ENCODE data around the gene CBX1. TPM values are rescaled to one million over a fixed set of nuclear protein-coding genes. Genes with fewer than 3 reads are reported as not detected.
A peak's percentile ranks its signal among the peaks of the same experiment; 100 is the strongest.
"Not testable (repeated sequence)": the region's sequence is repeated elsewhere in the genome, so short reads cannot be mapped to it uniquely, and the experiment has no call there.

CBX1 gene
- total RNA-seq, 1 donor from 2014 or later = 42.9 TPM

GRCh38 chr17:48123776-48124388 lies 22.6 kb upstream of the CBX1 start:
- no peak for DNase-seq (ENCODE audit: low read depth in 2 of 2)

DNA sequence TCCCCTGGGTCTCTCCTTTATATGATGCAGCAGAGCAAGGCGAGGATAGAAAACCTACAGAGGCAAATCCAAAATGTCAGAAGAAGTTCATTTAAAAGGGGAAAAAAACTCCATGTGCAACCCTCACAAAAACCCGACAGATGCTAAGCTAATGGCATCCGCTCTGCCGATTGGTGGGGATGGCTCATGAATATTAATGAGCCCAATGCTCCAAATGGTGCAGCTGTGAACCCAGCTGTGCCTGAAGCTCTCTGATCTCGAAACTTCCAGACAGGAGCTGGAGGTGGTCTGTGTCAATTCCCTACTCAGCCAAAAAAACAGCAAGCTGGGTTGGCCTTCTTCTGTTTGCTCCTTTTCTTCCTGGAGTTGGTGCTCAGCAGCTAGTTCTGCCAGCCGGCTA lies 21.8 kb upstream of the CBX1 start:
- no peak for DNase-seq (ENCODE audit: low read depth in 2 of 2)

DNA sequence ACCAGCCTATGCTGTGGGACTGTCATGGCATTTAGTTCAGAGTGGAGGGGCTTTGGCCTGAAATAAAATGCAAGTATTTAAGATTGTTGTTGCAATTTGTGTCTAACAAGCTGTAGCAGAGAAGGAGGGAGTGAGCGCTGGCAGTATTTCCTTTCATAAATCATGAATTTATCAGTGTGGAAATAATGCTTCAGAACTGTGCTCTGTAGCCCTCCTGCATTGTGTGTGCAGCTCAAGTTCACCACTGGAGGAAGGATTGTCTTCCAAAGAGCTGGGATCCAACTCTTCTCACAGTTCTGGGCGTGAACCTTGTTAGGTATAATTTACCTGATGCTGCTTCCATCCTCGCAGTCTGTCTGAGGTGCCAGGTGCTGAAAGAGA lies 21.4 kb upstream of the CBX1 start:
- no peak for DNase-seq (ENCODE audit: low read depth in 2 of 2)

- DNase-seq (ENCODE audit: low read depth in 2 of 2) = no peak
Measured at GRCh38 chr17:48121923-48122664, 20.8 kb upstream of the CBX1 start.

- no peak for DNase-seq (ENCODE audit: low read depth in 2 of 2)
Measured at GRCh38 chr17:48113201-48113676, 12.0 kb upstream of the CBX1 start.

DNA sequence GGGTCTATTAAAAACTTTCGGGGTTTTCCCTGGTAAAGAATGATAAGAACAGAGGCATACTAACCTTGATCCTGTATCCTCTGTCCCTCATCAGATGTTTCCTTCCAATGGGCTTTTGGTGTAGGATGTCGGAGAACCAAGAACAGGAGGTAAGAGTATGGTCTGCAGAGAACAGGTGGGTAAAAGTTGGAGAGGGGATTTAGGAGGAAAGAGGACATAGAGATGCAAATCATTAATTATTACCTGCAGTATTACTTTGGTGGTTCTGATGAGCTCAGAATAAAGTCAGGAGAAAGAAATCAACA lies 10.6 kb upstream of the CBX1 start:
- DNase-seq (ENCODE audit: low read depth in 2 of 2) = no peak

- DNase-seq (ENCODE audit: low read depth in 2 of 2) = no peak
Measured at GRCh38 chr17:48110761-48111160, 9.5 kb upstream of the CBX1 start.

DNA sequence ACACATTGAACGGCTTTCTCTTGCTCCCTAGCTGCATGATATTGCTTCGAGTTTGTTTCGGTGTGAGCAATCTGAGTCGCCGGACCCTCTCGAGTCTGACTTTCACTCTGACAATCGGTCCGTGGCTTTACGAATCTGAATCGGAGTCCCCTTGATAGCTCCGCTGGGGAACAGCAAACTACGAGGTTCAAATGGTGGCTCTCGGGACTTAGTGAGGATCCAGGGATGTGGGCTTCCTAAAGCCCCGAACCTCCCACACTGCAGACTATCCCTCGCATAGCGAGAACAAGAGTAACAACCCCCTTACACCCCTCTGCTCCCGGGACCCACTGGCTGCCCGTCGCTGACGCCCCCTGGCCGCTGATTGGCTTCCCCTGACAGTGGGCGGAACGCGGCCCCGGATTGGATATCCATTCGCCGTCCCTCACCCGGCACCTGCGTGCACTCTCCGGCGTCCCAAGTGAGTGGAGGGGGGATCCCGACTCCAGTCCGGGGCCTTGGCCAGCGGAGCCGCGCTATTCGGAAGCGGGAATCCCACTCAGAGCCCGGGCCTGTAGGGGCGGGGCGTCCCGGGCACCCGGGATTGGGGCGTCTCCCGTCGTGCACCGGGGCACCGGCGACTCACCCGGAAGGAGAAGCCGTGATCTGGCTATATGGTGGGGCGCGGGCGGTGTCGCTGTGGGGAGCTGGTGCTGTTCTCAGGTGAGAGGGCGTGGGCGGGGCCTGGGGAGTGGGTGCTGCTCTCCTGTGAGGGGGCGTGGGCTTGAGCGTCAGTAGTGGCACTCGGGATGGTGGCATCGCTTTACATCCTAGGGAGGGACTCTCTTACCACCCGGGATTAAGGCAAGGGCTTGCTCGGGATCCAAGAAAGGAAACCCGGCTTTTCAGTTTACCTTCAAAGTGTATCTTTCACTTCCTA lies 6.1 kb upstream of the CBX1 start, which contains the start of gene SNX11:
TSS of gene SNX11 (plus strand) at position 630 of the 919 bp plus-strand sequence. CDS start 4,278 bp downstream, outside the sequence.
- DNase-seq (ENCODE audit: low read depth in 2 of 2) = peak; percentile 86 to 87

GRCh38 chr17:48106802-48107136 lies 5.5 kb upstream of the CBX1 start:
- DNase-seq (ENCODE audit: low read depth in 2 of 2) = no peak

DNA sequence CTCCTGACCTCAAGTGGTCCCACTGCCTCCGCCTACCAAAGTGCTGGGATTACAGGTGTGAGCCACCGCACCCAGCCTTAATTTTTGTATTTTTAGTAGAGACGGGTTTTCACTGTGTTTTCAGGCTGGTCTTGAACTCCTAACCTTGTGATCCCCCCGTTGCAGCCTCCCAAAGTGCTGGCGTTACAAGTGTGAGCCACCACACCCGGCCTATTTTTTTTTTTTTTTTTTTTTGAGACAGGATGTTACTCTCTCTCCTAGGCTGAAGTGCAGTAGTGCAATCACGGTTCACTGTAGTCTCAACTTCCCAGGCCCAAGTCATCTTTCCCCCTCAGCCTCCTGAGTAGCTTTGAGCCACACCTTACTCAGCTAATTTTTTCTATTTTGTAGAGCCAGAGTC lies 3.2 kb upstream of the CBX1 start:
- DNase-seq (ENCODE audit: low read depth in 2 of 2) = no peak

GRCh38 chr17:48102798-48103715 lies 1.8 kb upstream of the CBX1 start:
- peak; percentile 5 to 58 for DNase-seq (ENCODE audit: low read depth in 2 of 2)

GRCh38 chr17:48102043-48102750 lies 919 bp upstream of the CBX1 start:
- DNase-seq (ENCODE audit: low read depth in 2 of 2) = no peak

DNA sequence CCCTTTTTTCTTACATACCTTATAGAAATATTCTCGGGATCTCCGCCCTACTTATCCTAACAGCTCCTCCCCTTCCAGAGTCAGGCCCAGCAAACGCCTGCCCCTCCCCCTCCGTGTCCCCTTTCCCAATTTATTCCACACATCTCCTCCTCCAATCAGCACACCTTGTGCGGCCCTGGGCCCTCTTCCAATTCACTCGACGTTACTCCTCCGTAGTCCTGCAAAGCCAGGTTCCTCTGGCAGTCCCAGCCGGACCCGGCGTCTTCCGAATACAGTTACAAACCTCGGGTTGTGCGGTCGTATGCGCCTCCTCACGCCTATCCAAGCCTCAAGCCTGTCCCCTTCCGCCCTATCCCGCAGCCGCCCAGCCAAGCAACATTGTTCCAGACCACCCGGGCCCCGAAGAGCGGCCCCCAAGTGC lies 677 bp downstream of the CBX1 start:
- DNase-seq (ENCODE audit: low read depth in 2 of 2) = peak; percentile 29 to 42

GRCh38 chr17:48100160-48100559 lies 1.1 kb downstream of the CBX1 start:
- DNase-seq (ENCODE audit: low read depth in 2 of 2) = no peak

- no peak for DNase-seq (ENCODE audit: low read depth in 2 of 2)
Measured at GRCh38 chr17:48095611-48096010, 5.7 kb downstream of the CBX1 start.

DNA sequence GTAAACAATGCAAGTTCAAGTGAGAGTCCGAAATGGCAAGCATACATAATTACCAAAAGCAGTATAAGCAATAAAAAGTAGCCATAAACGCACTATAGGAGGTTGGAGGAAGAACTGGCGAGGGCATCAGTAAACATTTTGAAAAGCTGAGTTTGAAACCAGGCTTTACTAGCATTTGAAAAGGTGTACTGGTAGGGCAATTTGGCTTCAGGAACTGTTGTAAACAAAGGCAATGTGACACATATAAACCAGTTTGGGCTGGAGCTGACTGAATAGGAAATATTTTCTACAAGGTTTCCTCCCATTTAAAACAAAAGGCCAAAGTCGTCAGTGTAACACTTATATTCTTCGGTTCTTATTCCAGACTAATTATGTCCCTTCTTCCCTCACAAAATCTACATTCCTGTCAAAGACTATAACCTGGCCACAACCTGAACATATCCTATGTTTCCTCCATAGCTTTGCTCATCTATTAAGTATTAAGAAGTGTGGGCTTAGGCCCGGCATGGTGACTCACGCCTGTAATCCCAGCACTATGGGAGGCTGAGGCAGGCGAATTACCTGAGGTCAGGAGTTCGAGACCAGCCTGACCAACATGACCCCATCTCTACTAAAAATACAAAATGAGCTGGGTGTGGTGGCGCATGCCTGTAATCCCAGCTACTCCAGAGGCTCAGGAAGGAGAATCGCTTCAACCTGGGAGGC lies 7.8 kb downstream of the CBX1 start:
- peak; percentile 25 to 35 for DNase-seq (ENCODE audit: low read depth in 2 of 2)

GRCh38 chr17:48084932-48085331 lies 16.3 kb downstream of the CBX1 start:
- DNase-seq (ENCODE audit: low read depth in 2 of 2) = no peak

DNA sequence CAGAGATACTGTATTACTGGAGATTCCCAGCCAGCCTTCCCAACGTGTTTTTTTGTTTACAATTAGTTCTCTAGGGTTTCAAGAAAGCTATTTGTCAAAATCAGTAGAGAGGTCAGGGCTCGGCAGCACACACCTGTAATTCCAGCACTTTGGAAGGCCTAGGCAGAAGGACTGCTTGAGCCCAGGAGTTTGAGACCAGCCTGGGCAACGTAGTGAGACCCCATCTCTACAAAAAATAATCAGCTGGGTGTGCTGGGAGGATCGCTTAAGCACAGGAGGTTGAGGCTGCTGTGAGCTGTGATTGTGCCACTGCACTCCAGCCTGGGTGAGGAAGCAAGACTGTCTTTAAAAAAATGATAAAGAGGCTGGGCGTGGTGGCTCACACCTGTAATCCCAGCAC lies 19.4 kb downstream of the CBX1 start:
- DNase-seq (ENCODE audit: low read depth in 2 of 2) = no peak

GRCh38 chr17:48077152-48077551 lies 24.1 kb downstream of the CBX1 start:
- not testable (repeated sequence) for DNase-seq (ENCODE audit: low read depth in 2 of 2)

Measured in lung microvascular endothelial cell (primary cell).